Measurements from ENCODE around the gene CSNK1G3.

GRCh38 chr5:123665822-123666371, 153.9 kb downstream of the CSNK1G3 start:
- TF ChIP-seq CTCF (IDR thresholded peaks at IDR 0.05) (no peak), EP300 (IDR thresholded peaks at IDR 0.05; ENCODE audit: low read depth) (no peak), POLR2A (IDR thresholded peaks at IDR 0.05) (no peak)
